ENCODE measurements around the gene TLN1.

Gene TLN1

GRCh38 chr9:35664531-35665470 is 67.2 kb downstream of the TLN1 start, which contains the start of gene ARHGEF39:
Gene ARHGEF39 (minus strand): TSS chr9:35665195. CDS start chr9:35665169, 26 bp downstream.
- DNase-seq, result peak; percentile 85 to 93 (median 88)

GRCh38 chr9:35662437-35662836 is 69.6 kb downstream of the TLN1 start:
- DNase-seq, result no peak

GRCh38 chr9:35661756-35662350 is 70.1 kb downstream of the TLN1 start:
- DNase-seq, result no peak

- DNase-seq, result no peak
These were observed 71.0 kb downstream of the TLN1 start for GRCh38 chr9:35660966-35661415.

- no peak for DNase-seq
These were observed 72.7 kb downstream of the TLN1 start for GRCh38 chr9:35659340-35659739.

GRCh38 chr9:35658968-35659220 is 73.1 kb downstream of the TLN1 start:
- peak; percentile 50 to 58 (median 55) for DNase-seq

- DNase-seq, result peak; percentile 94 to 98 (median 96)
These were observed 73.6 kb downstream of the TLN1 start, which contains the start of gene CCDC107 for GRCh38 chr9:35658137-35658967. Gene CCDC107 (plus strand): TSS chr9:35658292. CDS start chr9:35658380, 88 bp downstream.

GRCh38 chr9:35657546-35658136 is 74.4 kb downstream of the TLN1 start, which contains the start of gene RMRP:
Gene RMRP (minus strand): TSS chr9:35658019.
- DNase-seq, result peak; percentile 99 to 100 (median 100)

GRCh38 chr9:35656831-35657545 is 75.0 kb downstream of the TLN1 start:
- peak in 2 of 4 experiments; percentile 31 to 35 for DNase-seq

GRCh38 chr9:35656348-35656747 is 75.6 kb downstream of the TLN1 start:
- no peak for DNase-seq

GRCh38 chr9:35653611-35654010 is 78.4 kb downstream of the TLN1 start:
- DNase-seq, result peak in 1 of 4 experiments; percentile 2

- DNase-seq, result peak in 1 of 4 experiments; percentile 27
These were observed 79.2 kb downstream of the TLN1 start for GRCh38 chr9:35652829-35653209.

GRCh38 chr9:35651956-35652828 is 79.8 kb downstream of the TLN1 start:
- DNase-seq, result peak; percentile 60 to 91 (median 76)

GRCh38 chr9:35650341-35651158 is 81.4 kb downstream of the TLN1 start, which contains the start of gene SIT1:
Gene SIT1 (minus strand): TSS chr9:35650931. CDS start chr9:35650853, 78 bp downstream.
- DNase-seq, result no peak

GRCh38 chr9:35649431-35650340 is 82.3 kb downstream of the TLN1 start:
- peak; percentile 60 to 81 (median 73) for DNase-seq
